GM21619 (cell line): ENCODE results near the gene RECQL5.
A peak's percentile ranks its signal among the peaks of the same experiment; 100 is the strongest.
"Not testable (repeated sequence)": the region's sequence is repeated elsewhere in the genome, so short reads cannot be mapped to it uniquely, and the experiment has no call there.

Experiments
- ATAC-seq: cut with Tn5 transposase; IDR thresholded peaks from one replicate; pipeline ENCODE4 v1.9.1; 2021; ENCODE audit not compliant: unreplicated experiment

The RECQL5 gene

GRCh38 chr17:75649687-75650086 lies 17.3 kb downstream of the RECQL5 start:
- ATAC-seq: no peak

DNA sequence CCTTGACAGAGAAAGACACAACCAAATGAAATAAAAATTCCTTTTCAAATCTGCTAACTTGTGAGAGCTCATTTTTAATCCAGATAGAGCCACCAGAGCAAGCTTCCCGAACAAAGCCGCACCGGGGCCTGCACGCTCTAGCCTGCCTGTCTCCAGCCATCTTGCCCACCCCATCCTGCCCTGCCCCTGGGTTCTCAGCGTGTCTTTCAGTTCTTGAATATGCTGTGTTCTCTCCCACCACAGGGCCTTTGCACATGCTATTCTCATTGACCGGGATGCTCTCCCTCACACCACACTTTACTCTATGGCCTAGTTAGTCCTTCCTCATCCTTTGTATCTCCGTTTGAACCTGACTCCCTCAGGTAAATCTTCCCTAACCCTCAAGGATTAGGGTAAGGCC lies 19.0 kb downstream of the RECQL5 start:
- ATAC-seq: no peak

DNA sequence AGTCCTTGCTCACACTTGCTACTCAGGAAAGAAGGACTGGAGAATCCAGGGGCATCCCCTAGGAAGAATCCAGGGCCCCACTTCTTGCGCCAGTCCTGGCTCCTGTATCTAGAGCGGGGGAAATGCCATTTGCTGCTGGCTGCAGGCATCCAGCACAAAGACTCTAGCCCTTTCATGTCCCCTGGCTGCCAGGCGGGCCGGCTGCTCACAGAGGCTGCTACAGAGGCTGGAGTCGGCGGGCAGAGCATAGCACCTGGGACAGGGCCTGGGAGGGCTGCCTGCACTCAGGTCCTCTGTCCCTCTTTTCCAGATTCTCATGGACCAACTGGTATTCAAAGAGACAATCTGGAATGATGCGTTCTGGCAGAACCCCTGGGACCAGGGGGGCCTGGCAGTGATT lies 19.9 kb downstream of the RECQL5 start:
- ATAC-seq: no peak

GRCh38 chr17:75646638-75646992 lies 20.3 kb downstream of the RECQL5 start:
- ATAC-seq: no peak

DNA sequence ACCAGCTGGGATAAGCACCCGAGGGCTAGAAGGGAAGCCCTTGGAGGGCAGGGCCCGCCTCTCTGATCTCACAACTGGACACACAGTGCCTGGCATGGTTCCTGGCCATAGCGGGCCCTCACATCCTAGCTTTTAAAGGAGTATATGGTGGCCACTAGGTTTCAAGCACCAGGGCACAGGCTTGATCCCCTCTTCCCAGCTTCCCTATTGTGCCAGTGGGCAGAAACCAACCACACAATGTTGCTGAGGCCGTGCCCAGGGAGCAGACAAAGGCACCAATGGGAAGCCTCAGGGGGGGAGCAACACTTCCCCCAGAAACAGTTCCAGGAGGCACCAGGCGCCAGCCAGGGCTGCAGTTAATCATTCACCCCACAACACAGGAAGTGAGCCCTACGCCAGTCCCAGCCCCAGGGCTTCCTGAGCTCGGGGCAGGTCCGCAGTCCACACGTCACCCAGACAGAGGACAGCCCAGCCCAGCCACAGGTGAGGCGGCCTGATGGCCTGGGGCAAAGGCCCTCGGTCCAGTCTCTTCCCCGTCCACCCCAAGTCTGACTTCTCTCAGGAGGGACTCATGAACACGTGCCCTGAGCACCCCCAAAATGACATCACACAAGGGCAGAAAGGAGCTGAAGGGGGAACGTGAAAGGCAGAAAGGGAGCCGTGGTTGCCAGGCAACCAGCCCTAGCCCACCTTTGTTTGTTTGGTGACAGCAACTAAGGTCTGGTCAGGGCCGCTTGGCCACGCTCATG lies 20.9 kb downstream of the RECQL5 start:
- ATAC-seq: peak; percentile 96

DNA sequence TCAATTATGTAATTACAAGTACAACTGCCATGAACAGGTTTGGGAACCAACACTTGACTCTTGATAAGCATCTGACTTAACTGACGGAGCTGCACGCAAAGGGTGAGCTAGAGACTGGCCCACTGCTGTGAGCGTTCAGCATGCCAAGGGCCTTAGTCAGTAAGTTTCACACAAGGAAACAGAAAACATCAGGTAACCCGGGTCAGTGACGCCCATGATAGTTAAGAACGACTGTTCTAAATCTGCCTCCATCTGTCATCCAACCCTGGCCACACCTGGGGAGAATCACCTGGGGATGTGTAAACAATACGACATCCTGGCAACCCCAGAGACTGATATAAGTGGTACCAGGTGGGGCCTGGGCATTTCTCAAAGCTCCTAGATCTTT lies 21.5 kb downstream of the RECQL5 start:
- no peak for ATAC-seq

DNA sequence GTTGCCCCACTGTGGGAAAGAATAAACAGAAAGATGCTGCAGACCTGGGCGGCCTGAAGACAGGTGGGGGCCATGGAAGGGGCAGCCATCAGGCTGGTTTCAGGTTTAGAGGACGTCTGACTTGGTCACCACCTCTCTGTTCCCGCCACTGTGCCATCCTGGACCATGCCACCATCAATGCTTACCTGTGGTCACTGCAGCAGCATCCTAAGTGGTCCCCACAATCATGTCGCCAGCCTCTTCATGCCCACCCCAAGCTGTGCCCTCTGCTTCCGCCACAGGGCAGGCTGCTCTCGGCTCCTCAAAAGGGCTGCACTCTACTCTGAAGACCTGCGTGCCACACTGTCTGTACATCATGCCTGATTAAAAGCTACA lies 23.3 kb downstream of the RECQL5 start:
- no peak for ATAC-seq

- ATAC-seq: no peak
Observed at GRCh38 chr17:75642784-75643642, 23.9 kb downstream of the RECQL5 start.

DNA sequence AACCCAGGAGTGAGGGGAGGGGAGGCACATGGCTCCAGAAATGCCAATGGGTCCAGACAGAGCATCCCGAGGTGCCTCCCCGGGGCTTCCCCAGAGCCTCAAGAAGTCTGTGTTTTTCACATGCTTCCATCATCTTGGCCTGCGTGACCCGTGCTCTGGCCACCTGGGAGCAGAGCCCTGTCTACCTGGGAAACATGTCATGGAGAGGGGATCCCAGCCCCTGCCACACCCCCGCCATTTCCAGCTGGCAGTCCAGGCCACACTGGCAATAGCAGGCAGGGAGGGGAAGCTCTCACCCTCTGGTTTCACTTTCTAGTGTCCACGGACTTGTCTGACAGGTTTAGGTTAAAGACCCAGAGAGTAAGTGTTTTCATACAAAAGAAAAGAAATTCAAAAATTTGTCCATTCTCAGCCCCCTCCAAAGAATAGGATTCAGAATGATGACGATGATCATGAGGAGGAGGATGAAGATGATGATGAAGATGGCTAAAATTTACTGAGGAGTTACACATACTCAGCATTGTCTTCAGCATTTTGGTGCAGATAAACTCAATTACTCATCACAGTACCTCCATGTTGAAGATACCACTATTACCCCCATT lies 24.7 kb downstream of the RECQL5 start:
- ATAC-seq: no peak

DNA sequence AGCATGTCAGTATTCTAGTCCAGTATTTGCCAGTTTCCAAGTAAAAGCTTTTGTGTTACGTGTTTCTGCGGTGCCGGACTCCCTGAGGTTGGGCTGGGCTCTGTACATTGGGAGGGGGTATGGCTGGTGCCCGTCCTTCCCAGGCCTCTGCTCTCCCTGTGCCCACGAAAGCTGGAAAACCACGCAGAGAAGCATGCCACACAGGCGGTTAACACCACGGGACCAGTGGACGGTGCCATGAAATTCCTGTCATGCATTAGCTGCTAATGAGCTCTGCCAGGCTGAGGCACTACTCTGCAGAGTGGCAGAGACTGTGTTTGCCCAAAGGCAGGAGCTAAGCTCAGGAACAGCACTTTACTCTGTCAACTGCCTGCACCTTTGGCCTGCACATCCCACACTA lies 25.6 kb downstream of the RECQL5 start:
- no peak for ATAC-seq

- ATAC-seq: no peak
Observed at GRCh38 chr17:75640556-75641119, 26.3 kb downstream of the RECQL5 start.

- ATAC-seq: no peak
Observed at GRCh38 chr17:75639771-75640555, 27.0 kb downstream of the RECQL5 start.

- no peak for ATAC-seq
Observed at GRCh38 chr17:75639327-75639726, 27.6 kb downstream of the RECQL5 start.

GRCh38 chr17:75638893-75639292 lies 28.1 kb downstream of the RECQL5 start:
- ATAC-seq: no peak

- ATAC-seq: not testable (repeated sequence)
Observed at GRCh38 chr17:75638039-75638438, 28.9 kb downstream of the RECQL5 start.

- ATAC-seq: no peak
Observed at GRCh38 chr17:75637551-75637950, 29.4 kb downstream of the RECQL5 start.

DNA sequence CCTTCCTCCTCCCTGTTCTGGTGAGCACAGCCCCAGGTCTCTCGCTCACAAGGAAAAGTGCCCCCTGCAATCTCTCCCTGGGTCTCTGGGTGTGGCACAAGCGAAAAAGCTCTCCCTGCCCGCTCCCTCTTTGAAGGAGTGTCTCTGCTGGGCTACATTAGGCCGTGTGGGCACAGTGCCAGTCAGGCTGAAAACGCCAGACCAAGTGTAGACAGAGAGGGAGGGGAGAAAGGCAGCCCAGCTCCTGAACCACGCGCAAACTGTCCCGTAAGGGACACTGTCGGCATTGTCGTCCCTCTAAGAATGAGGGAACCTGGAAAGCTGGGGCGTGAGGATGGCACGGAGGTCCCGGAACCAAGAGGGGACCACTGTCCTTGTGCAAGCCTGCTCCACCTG lies 29.8 kb downstream of the RECQL5 start:
- no peak for ATAC-seq

GRCh38 chr17:75636381-75637142 lies 30.4 kb downstream of the RECQL5 start:
- ATAC-seq: no peak

DNA sequence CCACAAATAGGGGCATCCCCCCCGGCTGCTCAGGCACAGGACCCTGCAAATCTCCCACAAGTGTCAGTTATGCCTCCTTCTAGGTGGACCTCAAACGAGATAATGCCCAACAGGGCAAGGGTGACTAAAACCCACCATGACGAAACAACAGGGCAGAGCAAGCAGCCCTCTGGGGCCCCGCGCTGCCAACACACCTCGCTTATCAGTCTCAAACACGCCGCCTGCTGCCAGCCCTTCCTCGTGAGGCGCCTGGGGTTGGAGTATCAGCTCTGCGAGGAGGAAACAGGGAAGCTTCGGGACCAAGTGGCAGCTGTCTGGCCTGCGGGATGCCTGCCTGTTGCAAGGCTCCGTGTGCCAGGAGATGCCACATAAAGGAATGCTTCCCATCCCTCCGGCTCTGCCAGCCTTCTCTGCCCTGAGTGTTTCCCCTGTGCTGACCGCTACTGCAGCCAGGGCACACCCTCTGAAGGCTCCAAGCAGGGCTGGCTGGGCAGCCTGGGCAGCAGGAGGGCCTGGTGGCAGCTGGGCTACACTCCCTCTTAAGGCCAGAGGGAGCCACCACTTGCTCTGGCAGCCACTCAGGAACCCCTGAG lies 31.2 kb downstream of the RECQL5 start:
- ATAC-seq: no peak
